HepG2 (cell line): ENCODE results near the gene PIGO. TPM values are rescaled to one million over a fixed set of nuclear protein-coding genes. Genes with fewer than 3 reads are reported as not detected.

Experiments used
- CEBPB ChIP-seq: IDR thresholded peaks from 2 replicates; pipeline ENCODE4 v1.6.1; 2011; ENCODE audit warnings: low read depth, low read length, improper control_type of control experiment, borderline replicate concordance
- EP300 ChIP-seq, 3 experiments: sonication (generic) in 1 of 3; formaldehyde crosslinking in 1 of 3; IDR thresholded peaks; 2 replicates each; pipeline versions ENCODE4 v1.5.1 to v1.6.1; 2011 to 2020; ENCODE audit warnings: low read depth in 2 of 3, low read length in 2 of 3, borderline replicate concordance in 1 of 3, improper control_type of control experiment in 1 of 3, mild to moderate bottlenecking in 1 of 3, missing genetic modification reagents in 1 of 3, moderate library complexity in 1 of 3
- GRHL1 ChIP-seq: sonication (generic); formaldehyde crosslinking; conservative IDR thresholded peaks from 2 replicates; pipeline ENCODE4 v1.8.0; 2022; ENCODE audit warnings: missing genetic modification reagents
- KMT2B ChIP-seq: IDR thresholded peaks from 2 replicates; pipeline ENCODE4 v1.6.1; 2016; ENCODE audit warnings: missing genetic modification reagents, missing compliant biosample characterization
- MATR3 ChIP-seq: sonication (generic); formaldehyde crosslinking; IDR thresholded peaks from 2 replicates; pipeline ENCODE4 v1.4.0; 2020; ENCODE audit warnings: missing genetic modification reagents
- RNF219 ChIP-seq: sonication (generic); formaldehyde crosslinking; IDR thresholded peaks from 2 replicates; pipeline ENCODE4 v1.5.0; 2020; ENCODE audit warnings: mild to moderate bottlenecking, missing genetic modification reagents
- SMARCE1 ChIP-seq: fragments of 450-650 bp; IDR thresholded peaks from 2 replicates; pipeline ENCODE4 v1.6.1; 2017; ENCODE audit warnings: borderline replicate concordance
- SP4 ChIP-seq: sonication (generic); formaldehyde crosslinking; IDR thresholded peaks from 2 replicates; pipeline ENCODE4 v1.8.1; 2023; ENCODE audit warnings: mild to moderate bottlenecking, missing genetic modification reagents
- TRIM22 ChIP-seq: fragments of 450-650 bp; IDR thresholded peaks from 2 replicates; pipeline ENCODE4 v1.6.1; 2017
- YEATS2 ChIP-seq: sonication (generic); formaldehyde crosslinking; IDR thresholded peaks from 2 replicates; pipeline ENCODE4 v1.4.0; 2020; ENCODE audit warnings: missing genetic modification reagents, borderline replicate concordance
- ZNF44 ChIP-seq: sonication (generic); formaldehyde crosslinking; IDR thresholded peaks from 2 replicates; pipeline ENCODE4 v1.5.1; 2020; ENCODE audit warnings: mild to moderate bottlenecking, missing genetic modification reagents
- ZNF441 ChIP-seq: sonication (generic); formaldehyde crosslinking; IDR thresholded peaks from 2 replicates; pipeline ENCODE4 v1.7.0; 2021; ENCODE audit warnings: missing genetic modification reagents, borderline replicate concordance
- ZNF709 ChIP-seq: sonication (generic); formaldehyde crosslinking; IDR thresholded peaks from 2 replicates; pipeline ENCODE4 v1.5.0; 2020; ENCODE audit warnings: mild to moderate bottlenecking, missing genetic modification reagents
- ZNF713 ChIP-seq: sonication (generic); formaldehyde crosslinking; IDR thresholded peaks from 2 replicates; pipeline ENCODE4 v1.4.0; 2020; ENCODE audit warnings: mild to moderate bottlenecking, missing genetic modification reagents
- ZNF75D ChIP-seq: sonication (generic); formaldehyde crosslinking; IDR thresholded peaks from 2 replicates; pipeline ENCODE4 v1.8.1; 2023; ENCODE audit warnings: missing genetic modification reagents, mild to moderate bottlenecking, borderline replicate concordance
- ZNF782 ChIP-seq: sonication (generic); formaldehyde crosslinking; IDR thresholded peaks from 2 replicates; pipeline ENCODE4 v1.4.0; 2020; ENCODE audit warnings: missing genetic modification reagents, mild to moderate bottlenecking, borderline replicate concordance
- polyA plus RNA-seq, 8 experiments: library from polyadenylated mRNA; depleted of rRNA in 3 of 8; stranded (reverse) in 7 of 8; unstranded in 1 of 8; fragments of >200 nt; fragmentation: Illumina TruSeq in 4 of 8; extraction: Trizol in 4 of 8; gene quantifications; 2 replicates each; pipeline versions ENCODE4 v1.2.1 to v1.2.3, GENCODE V29; 2011 to 2016; ENCODE audit warnings: low read depth in 4 of 8, missing spikeins in 1 of 8, mixed read lengths in 1 of 8; ENCODE audit not compliant: insufficient read depth in 1 of 8
- total RNA-seq, 5 experiments: library from RNA; depleted of rRNA; stranded (reverse); fragments of >200 nt; fragmentation: Illumina TruSeq; extraction: Trizol; gene quantifications; 2 replicates each; pipeline ENCODE4 v1.2.3, GENCODE V29; 2016; ENCODE audit warnings: low read depth in 1 of 5
- TF ChIP-seq, protein P1 (sequence below): sonication (generic); formaldehyde crosslinking; IDR thresholded peaks from 2 replicates; pipeline ENCODE4 v1.9.0; 2021; ENCODE audit warnings: missing genetic modification reagents, borderline replicate concordance
- TF ChIP-seq, protein P2 (sequence below): fragments of 450-650 bp; IDR thresholded peaks from 2 replicates; pipeline ENCODE4 v1.6.1; 2016

The PIGO gene
- total and polyA plus RNA-seq, 2 of the 13 experiments (the other 11 are each of a cell fraction or from before 2014, with no cell fraction given), result 20.5 to 26.2 TPM

- no peak for TF ChIP-seq CEBPB
- 0 out of 4 replicates have a peak, but pooled peaks of 1 of the 2 experiments have one; percentile 42 for TF ChIP-seq EP300 (IDR thresholded peaks at IDR 0.05; ENCODE audit: low read depth in 2 of 2, low read length in 2 of 2)
- TF ChIP-seq EP300 (CRISPR knock-in tag; IDR thresholded peaks at IDR 0.05; ENCODE audit: borderline replicate concordance), result no peak; the same call in 1 of the 2 replicates
- no peak; the same call in 1 of the 2 replicates for TF ChIP-seq ZNF441 (CRISPR knock-in tag)
- TF ChIP-seq ZNF713 (CRISPR knock-in tag), result no peak
- no peak for TF ChIP-seq SMARCE1
- no peak for TF ChIP-seq TRIM22
- TF ChIP-seq, protein P1, sequence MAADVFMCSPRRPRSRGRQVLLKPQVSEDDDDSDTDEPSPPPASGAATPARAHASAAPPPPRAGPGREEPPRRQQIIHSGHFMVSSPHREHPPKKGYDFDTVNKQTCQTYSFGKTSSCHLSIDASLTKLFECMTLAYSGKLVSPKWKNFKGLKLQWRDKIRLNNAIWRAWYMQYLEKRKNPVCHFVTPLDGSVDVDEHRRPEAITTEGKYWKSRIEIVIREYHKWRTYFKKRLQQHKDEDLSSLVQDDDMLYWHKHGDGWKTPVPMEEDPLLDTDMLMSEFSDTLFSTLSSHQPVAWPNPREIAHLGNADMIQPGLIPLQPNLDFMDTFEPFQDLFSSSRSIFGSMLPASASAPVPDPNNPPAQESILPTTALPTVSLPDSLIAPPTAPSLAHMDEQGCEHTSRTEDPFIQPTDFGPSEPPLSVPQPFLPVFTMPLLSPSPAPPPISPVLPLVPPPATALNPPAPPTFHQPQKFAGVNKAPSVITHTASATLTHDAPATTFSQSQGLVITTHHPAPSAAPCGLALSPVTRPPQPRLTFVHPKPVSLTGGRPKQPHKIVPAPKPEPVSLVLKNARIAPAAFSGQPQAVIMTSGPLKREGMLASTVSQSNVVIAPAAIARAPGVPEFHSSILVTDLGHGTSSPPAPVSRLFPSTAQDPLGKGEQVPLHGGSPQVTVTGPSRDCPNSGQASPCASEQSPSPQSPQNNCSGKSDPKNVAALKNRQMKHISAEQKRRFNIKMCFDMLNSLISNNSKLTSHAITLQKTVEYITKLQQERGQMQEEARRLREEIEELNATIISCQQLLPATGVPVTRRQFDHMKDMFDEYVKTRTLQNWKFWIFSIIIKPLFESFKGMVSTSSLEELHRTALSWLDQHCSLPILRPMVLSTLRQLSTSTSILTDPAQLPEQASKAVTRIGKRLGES (CRISPR knock-in tag), result no peak
- TF ChIP-seq YEATS2 (CRISPR knock-in tag), result peak; percentile 94
- TF ChIP-seq ZNF782 (CRISPR knock-in tag), result peak; percentile 97
- TF ChIP-seq GRHL1 (CRISPR knock-in tag), result no peak
- peak; percentile 60; the same call in 1 of the 2 replicates for TF ChIP-seq SP4 (CRISPR knock-in tag)
- TF ChIP-seq ZNF709 (CRISPR knock-in tag), result peak; percentile 85; the same call in 1 of the 2 replicates
- TF ChIP-seq MATR3 (CRISPR knock-in tag), result no peak
- 0 out of 2 replicates have a peak, but pooled peaks have one; percentile 67 for TF ChIP-seq RNF219 (CRISPR knock-in tag)
- TF ChIP-seq, protein P2, sequence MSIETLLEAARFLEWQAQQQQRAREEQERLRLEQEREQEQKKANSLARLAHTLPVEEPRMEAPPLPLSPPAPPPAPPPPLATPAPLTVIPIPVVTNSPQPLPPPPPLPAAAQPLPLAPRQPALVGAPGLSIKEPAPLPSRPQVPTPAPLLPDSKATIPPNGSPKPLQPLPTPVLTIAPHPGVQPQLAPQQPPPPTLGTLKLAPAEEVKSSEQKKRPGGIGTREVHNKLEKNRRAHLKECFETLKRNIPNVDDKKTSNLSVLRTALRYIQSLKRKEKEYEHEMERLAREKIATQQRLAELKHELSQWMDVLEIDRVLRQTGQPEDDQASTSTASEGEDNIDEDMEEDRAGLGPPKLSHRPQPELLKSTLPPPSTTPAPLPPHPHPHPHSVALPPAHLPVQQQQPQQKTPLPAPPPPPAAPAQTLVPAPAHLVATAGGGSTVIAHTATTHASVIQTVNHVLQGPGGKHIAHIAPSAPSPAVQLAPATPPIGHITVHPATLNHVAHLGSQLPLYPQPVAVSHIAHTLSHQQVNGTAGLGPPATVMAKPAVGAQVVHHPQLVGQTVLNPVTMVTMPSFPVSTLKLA, result 0 out of 2 replicates have a peak, but pooled peaks have one; percentile 8
- no peak for TF ChIP-seq ZNF75D (CRISPR knock-in tag)
- TF ChIP-seq KMT2B (CRISPR knock-in tag), result peak; percentile 83
- 0 out of 2 replicates have a peak, but pooled peaks have one; percentile 34 for TF ChIP-seq ZNF44 (CRISPR knock-in tag)
These were observed at the start of gene PIGO (continued) for GRCh38 chr9:35096035-35096849.
